EH (cell line): Measurements from ENCODE around the gene MTMR12.

Experiments used
- DNase-seq: peaks from one replicate; pipeline ENCODE4 v3.0.0-alpha.2; 2015; ENCODE audit warnings: low read depth

MTMR12 gene

DNA sequence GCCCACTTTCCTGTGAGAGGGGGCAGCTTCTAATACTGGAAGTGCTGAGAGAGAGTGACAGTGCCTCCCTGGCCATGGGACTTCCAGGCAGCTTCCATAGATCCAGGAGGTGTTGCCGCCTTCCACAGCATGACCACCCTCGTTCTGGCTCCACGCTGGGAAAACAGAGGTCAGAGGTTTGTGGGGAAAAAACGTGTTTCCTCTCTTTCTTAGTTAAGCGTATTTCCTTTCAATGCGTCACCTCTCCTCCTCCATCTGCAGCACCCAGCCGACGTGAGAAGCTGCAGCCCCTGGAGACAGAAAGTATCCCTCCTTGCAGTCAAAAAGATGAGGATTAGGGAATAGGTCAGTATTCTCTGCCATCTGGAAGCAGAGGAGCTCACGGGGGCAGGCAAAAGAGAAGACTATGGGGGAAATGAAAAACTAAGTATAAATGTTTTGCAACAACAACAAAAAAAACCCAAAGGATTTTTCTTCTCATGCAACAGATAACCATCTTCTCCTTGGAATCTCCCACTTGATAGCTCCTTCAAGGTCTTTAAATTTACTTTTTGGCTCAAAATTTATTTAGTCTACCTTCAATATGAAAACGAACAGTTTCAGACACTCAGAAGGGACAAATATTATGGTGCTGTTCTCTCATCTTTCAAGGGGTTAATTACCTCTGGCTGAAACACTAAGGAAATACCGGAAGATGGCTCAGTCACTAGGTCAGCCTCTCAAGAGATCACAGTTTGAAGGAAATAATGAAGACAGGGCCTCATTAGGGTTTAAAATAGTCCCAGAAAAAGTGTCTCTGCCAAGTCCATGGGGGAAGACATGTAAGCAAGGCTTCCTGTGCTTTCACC lies 38.0 kb downstream of the MTMR12 start:
- DNase-seq = peak; percentile 67

DNA sequence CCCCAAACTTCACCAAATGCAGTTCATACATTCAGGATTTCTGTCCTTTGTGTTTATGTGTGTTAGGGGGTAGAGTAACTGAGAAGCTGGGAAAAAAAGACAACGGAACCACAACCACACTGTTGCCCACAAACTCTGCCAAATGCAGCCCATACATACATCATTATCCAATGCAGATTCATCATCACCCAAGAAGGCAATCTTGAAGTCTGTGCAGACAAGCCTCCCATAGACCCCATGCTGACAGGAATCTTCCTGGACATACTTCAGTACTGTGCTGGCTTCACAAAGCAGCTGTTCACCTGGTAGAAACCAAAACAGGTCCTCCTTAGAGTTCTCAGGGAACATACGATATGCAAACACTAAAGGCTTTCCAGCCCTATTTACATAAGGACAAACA lies 38.9 kb downstream of the MTMR12 start:
- DNase-seq = no peak

GRCh38 chr5:32272746-32273145 lies 40.0 kb downstream of the MTMR12 start:
- no peak for DNase-seq

GRCh38 chr5:32270946-32271345 lies 41.8 kb downstream of the MTMR12 start:
- DNase-seq = no peak

DNA sequence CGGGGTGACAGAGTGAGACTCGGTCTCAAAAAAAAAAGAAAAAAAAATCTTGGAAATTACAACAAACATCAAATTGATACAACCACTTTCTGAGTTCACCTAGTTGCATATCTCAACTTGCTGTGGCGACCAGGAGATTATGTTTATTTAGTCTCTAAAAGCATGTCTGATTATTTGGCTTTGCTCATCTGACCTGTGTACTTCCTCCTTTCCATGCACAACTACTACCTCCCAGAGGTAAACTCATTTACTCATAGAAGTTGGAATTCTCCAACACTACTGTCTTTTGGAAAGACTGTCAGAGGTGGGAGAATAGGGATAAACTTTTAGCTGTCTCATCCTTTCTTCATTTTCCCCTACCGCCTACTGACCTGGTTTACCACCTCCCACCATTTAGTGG lies 42.6 kb downstream of the MTMR12 start:
- no peak for DNase-seq

DNA sequence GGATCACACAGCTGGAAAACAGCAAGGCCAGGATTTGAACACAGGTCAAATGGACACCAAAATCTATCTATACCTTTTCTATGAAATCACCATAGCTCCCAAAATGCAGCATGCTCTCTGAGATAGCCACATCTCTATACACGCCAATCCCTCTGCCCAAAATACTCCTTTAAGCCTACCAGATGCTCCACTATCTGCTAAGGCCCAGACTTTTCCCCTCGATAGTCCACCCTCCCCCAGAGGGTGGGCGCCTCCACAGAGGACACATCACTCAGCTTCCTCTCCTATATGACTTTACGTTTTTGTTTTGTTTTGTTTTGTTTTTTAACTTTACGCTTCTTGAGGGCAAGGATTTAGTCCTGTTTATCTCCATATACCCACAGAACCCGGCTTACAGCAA lies 46.8 kb downstream of the MTMR12 start:
- DNase-seq = no peak

DNA sequence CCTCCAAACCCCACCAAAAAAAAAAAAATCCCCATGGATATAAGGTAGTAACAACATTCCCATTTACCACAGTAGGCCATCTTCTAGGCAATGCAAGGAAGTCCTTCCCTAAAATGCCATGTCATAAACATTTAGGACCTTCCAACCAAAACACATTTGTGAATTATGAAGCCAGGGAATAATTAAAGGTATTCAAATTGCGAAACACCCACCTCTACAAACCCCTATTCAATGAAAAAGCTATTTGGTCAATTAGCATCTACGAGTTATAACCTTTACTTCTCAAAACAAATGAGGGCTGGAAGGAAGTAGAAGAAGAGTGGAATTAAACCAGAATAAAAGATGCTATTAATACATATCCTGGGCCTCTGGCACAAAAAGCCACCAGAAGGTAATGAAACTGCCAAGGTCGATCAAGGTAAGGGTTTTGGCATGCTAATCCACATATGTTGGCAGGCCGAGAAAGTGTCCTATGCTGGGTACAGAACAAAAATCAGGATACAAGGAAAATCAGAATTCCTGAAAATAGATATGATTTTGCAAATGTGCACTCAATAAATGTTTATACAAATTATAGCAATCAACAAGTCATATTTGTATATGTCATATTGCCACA lies 47.7 kb downstream of the MTMR12 start:
- DNase-seq = no peak

- DNase-seq = no peak
Measured at GRCh38 chr5:32263684-32264083, 49.1 kb downstream of the MTMR12 start.

GRCh38 chr5:32261198-32261597 lies 51.5 kb downstream of the MTMR12 start:
- peak; percentile 10 for DNase-seq

GRCh38 chr5:32259033-32259432 lies 53.7 kb downstream of the MTMR12 start:
- DNase-seq = peak; percentile 59

DNA sequence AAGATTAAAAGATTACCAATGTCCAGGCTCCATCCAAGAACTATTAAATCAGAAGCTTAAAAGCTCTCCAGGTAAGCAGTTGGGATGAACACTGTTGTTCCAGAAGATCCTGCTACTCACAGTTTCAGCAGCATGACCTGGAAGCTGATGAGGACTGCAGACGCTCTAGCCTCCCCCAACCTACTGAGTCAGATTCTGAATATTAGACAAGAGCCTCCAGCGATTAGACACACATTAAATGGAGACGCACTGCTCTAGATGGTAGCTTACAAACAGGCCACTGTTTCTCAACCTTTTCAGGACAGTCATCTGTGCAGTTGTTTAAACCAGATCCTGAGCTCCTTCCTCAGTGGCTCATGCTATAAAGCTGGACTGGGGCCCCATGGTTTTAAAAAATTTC lies 54.3 kb downstream of the MTMR12 start:
- no peak for DNase-seq

DNA sequence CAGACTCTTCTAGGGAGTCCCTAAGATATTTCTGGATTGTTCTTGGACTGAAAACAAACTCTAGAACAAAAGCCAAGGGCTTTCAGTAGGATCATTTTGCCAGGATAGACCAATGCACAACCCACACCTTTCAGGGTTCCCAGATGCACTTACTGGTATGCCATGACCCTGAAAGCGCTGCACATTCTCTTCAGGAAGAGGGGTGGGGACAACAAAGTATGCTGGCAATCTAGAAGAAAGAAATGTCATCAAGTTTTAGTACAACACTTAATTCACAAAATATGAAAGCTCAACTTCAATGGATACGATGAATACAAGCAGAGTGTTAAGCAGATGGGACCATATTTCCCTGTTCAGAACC lies 57.2 kb downstream of the MTMR12 start:
- no peak for DNase-seq

DNA sequence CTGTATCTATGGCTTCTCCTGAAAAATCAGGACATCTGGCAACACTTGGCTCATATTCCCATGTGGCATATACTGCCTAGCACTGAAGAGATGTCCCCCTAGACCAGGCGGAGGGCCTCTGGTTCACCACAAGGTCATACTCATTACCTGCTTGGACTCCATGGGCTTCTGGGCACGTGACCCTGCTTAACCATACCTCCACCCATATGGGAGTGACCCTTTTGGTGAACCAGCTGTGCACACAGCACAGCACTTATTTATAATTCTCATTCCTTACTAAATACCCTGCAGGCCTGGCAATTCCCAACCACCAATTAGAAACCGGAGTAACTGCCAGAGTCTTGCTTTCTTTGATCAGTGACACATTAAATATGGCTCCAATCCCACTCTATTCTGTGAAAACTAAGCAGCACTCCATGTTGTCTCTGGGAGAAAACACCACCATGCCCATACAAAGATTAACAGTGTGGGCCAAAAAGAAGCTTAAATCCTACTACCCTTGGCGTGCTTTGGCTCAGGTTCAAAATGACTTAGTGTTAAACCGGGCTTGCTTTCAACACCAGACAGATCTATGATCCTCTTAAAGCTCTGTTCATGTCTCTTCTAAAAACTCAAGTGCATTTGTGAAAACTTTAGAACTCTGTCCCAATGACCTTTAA lies 57.7 kb downstream of the MTMR12 start:
- peak; percentile 52 for DNase-seq

DNA sequence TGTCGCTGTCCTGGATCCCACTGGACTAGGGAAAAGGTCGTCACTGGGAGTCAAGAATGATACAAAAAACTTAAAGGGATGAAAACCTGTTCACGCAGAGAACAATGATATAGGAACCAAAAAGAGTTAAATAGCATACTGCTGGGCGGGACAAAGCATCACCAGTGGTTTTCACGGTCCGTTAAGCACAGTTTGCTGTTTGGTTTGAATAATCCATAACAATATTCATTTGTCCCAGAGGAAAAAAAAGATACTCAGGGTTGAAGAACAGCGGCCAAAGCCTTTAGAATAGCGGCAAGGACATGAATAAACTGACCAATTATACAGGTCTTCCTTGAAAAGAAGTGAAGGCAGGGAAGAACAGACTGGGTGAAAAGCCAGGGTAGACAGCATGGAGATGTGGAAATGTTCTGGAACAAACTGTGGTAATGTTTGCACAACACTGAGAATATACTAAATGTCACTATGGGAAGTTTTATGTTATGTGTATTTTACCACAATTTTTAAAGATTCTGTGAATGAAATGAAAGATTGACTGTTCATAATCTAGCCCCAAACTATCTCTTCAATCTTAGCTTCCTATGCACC lies 60.8 kb downstream of the MTMR12 start:
- no peak for DNase-seq

GRCh38 chr5:32249668-32250067 lies 63.1 kb downstream of the MTMR12 start:
- DNase-seq = no peak

GRCh38 chr5:32245742-32246141 lies 67.0 kb downstream of the MTMR12 start:
- no peak for DNase-seq

GRCh38 chr5:32244017-32244416 lies 68.7 kb downstream of the MTMR12 start:
- no peak for DNase-seq

- no peak for DNase-seq
Measured at GRCh38 chr5:32241034-32241783, 71.5 kb downstream of the MTMR12 start.

DNA sequence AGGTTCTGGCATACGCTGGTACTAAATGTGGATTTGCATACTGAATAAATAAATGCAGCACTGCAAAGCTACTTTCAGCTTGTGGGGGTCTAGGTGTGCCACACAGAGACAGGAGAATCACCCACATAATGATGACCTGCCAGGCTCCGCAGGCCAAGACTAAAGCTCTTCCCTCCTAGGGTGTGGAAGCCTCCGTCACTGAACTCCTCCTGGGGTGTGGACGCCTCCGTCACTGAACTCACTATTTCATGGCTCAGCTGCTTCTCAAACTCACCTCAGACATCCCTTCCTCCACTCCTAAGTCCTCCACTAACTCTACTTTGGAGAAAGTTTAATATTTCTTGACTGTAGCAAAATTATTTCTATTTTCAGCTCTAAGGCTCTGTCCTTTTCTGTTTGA lies 73.4 kb downstream of the MTMR12 start:
- no peak for DNase-seq

- peak; percentile 57 for DNase-seq
Measured at GRCh38 chr5:32233696-32234447, 78.9 kb downstream of the MTMR12 start.

DNA sequence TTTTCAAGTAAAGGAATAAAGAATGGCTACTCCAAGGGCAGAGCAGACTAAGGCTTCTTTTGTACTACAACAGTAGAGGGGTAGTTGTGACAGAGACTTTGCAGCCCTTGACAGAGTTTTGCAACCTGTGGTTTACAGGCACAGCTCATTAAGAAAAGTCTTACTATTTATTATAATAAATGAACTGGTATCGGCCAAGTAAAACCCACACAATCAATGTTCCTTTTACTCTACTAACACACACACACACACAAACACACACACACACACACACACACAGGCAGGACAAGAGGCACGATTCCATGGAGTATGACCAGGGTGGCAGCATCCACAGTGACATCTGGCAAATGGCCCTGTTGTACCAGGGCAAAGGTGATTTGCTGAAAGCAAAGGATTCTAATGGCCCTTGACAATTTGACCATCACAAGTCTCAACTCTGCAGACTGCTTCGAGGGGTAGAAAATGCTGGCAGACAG lies 79.5 kb downstream of the MTMR12 start:
- DNase-seq = no peak
